ENCODE data around the gene ANKRD6. TPM values are rescaled to one million over a fixed set of nuclear protein-coding genes. Genes with fewer than 3 reads are reported as not detected.

Gene ANKRD6
- total RNA-seq, 1 donor from 2014 or later, result 0.48 TPM

GRCh38 chr6:89467437-89467836 lies 34.5 kb downstream of the ANKRD6 start:
- no peak for DNase-seq (ENCODE audit: low read depth)

GRCh38 chr6:89468998-89469397 lies 36.0 kb downstream of the ANKRD6 start:
- DNase-seq (ENCODE audit: low read depth), result no peak

GRCh38 chr6:89471287-89471867 lies 38.4 kb downstream of the ANKRD6 start:
- DNase-seq (ENCODE audit: low read depth), result no peak

DNA sequence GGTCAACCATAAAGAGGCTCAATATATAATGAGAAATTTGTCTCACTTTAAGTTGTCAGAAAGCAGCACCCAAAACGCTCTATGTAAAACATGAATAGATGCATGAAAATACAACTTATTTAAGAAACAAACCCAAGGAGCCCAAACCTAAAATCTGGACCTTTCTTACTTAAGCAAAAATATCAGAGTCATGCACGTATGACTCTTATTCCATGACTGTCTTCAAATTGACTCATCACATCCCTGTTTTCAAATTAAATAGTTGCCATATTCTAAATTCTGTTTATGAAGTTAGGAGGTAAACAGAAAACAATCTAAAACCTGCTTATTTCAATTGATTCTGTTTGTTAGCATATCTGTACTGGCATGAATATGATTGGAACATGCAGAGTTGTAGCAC lies 42.1 kb downstream of the ANKRD6 start:
- DNase-seq (ENCODE audit: low read depth), result no peak

GRCh38 chr6:89475634-89476033 lies 42.7 kb downstream of the ANKRD6 start:
- DNase-seq (ENCODE audit: low read depth), result peak; percentile 6

- no peak for DNase-seq (ENCODE audit: low read depth)
Observed at GRCh38 chr6:89479897-89480296, 46.9 kb downstream of the ANKRD6 start.

DNA sequence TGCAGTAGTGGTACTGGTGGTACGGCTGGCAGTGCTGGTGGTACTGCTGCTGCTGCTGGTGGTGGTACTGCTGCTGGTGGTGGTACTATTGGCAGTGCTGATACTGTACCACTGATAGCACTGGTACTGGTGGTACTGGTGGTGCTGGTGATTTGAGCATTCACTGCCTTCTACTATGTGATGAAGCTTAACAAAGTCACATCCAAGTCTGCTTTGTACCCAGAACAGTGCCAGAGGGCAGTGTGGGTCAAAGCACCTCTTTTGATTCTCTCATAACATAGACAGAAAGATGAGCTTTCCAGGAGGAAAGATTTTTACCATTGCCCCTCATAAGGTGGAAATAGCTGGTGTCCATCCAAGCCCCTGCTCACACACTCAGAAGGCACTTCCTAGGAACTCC lies 48.7 kb downstream of the ANKRD6 start:
- DNase-seq (ENCODE audit: low read depth), result no peak

- no peak for DNase-seq (ENCODE audit: low read depth)
Observed at GRCh38 chr6:89482126-89482525, 49.2 kb downstream of the ANKRD6 start.

GRCh38 chr6:89483111-89483720 lies 50.3 kb downstream of the ANKRD6 start:
- no peak for DNase-seq (ENCODE audit: low read depth)

- no peak for DNase-seq (ENCODE audit: low read depth)
Observed at GRCh38 chr6:89485320-89485719, 52.4 kb downstream of the ANKRD6 start.

DNA sequence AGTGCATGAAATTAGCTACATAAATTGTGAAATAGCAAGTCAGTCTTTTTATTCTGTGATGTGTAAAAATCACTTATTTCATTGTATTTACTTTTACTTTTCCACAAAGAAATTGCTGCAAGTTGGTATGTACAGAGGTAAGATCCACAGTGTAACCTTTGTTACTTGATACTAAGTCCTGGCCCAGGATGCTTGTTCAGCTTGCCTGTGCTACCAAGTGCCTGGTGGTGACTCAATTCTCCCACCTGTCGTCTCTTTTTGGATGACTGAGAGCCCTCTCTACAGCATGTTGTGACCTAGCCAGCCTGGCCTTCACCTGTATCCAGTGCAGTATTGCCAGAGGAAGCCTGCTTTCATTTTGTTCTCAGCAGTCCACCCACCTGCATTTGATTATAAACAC lies 54.9 kb downstream of the ANKRD6 start:
- DNase-seq (ENCODE audit: low read depth), result no peak

DNA sequence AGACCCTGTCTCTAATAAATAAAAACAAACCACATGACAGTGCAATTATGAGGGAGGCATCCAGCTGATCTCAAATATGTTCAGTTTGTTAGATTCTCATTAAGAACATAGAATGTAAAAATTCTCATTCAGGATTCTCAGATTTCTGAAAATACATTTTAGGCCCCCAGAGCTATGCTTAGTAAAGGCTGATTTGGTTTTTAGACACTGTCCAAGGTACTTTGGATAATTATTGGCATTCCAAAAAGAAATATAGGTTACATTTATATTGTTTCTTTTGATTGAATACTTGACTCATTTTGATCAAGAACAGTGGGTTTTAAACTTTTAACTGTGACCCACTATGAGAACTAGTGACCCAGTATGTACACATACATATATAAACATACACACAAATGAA lies 55.5 kb downstream of the ANKRD6 start:
- DNase-seq (ENCODE audit: low read depth), result no peak

GRCh38 chr6:89489078-89489477 lies 56.1 kb downstream of the ANKRD6 start:
- DNase-seq (ENCODE audit: low read depth), result no peak

- no peak for DNase-seq (ENCODE audit: low read depth)
Observed at GRCh38 chr6:89492025-89492640, 59.2 kb downstream of the ANKRD6 start.

DNA sequence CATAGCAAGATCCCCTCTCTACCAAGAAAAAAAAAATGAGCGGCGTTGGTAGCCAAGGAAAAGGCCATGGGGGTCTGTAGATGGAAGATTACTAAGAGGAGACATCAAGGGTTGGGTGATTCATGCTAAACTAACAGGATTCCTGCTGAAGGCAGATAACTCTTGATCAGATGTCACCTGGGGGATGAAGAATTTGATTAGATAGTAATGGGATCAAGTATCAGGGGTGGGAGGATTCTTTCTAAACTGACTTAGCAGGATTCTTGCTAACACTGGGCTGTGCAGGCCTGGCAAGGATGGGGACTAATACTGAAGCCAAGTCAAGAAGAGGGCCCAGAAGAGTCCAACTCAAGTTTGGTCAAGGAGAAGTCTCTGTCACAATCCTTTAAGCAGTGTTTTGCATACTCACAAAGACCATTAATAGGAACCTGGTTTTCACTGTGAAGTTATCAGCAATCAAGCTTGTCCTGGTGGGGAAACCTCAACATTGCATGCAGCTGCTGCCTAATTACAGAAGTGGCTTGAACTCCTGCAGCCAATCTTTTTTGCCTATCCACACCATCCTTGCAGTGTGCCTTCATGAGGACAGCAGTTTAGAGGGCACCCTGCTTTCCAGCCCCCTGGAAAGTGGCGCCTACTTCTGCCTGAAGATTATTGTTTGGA lies 61.3 kb downstream of the ANKRD6 start:
- DNase-seq (ENCODE audit: low read depth), result no peak

- DNase-seq (ENCODE audit: low read depth), result no peak
Observed at GRCh38 chr6:89495961-89496535, 63.1 kb downstream of the ANKRD6 start.

- DNase-seq (ENCODE audit: low read depth), result no peak
Observed at GRCh38 chr6:89500611-89501010, 67.7 kb downstream of the ANKRD6 start.

DNA sequence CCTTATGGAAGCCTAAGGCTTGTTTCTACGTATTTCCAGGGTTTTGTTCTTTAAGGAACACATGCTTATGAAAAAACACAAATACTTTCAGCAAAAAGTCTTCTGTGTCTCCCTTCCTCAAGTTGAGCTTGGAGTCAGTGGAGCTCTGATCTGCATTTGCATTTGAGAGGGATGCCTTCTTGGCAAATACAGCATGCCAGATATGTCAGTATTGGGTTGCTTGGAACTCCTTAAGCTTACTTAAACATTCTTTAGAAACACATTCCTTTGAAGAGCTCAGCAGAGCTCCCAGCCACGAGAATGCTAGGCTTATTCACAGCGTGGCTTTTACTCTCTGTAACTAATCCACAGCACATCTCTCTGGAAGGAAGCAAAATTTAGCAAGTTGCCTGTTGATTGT lies 68.3 kb downstream of the ANKRD6 start:
- DNase-seq (ENCODE audit: low read depth), result no peak

DNA sequence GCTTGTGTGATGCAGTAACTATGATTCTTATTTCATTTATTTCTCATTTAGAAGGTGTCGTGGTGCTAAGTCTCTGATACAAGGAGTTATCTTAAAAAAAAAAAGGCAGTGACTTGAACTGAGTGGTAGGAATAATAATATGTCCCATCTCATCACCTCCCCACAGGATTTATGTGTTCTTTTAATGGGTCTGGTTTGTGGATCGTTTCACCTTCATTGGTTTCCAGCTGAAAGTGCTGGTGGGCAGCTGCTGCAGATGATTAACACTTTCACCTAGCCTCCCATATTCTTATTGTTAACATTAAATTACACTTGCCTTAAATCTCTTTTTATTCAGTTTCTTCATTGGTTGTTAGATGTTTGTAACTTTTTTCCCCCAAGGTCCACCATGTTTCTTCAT lies 68.8 kb downstream of the ANKRD6 start:
- no peak for DNase-seq (ENCODE audit: low read depth)

DNA sequence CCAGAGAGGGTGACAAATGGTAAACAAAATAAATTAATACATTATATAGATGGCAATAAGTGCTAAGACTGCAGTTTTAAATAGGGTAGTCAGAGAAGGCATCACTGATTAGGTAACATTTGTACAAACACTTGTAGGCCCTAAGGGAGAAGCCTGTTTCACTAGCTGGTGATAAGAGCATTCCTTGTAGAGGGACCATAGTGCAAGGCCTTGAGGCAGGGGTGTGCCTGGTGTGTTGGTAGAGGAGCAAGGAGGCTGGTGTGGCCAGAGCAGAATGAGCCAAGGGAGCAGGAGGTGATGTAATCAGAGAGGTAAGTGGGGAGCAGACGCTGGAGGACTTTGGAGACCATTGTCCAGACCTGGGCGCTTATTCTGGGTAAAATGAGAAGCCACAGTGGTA lies 70.7 kb downstream of the ANKRD6 start:
- no peak for DNase-seq (ENCODE audit: low read depth)

- DNase-seq (ENCODE audit: low read depth), result no peak
Observed at GRCh38 chr6:89505847-89506246, 72.9 kb downstream of the ANKRD6 start.

All from myocyte (in vitro differentiated cells).